ENCODE measurements around the gene FNDC10. TPM values are rescaled to one million over a fixed set of nuclear protein-coding genes. Genes with fewer than 3 reads are reported as not detected.

FNDC10 gene
- total and polyA plus RNA-seq, 2 experiments from 2014 or later, result 3.1 to 9.8 TPM

DNA sequence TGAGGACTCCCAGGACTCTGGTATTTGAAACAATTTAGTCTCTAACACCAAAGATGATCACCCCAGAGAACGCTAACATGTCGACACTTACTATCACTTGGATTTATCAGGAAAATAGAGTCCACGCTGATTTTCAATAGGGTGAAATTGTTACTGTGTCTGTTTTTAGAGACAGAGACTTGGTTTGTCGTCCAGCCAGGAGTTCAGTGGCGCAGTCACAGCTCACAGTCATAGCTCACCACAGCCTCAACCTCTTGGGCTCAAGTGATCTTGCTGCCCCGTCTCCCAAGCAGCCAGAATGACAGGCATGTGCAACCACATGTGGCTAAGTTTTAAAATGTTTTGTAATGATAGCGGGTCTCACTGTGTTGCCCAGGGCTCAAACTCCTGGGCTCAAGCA, 30.6 kb downstream of the FNDC10 start:
- Histone ChIP-seq H4K20me1 (ENCODE audit: insufficient read depth) (peaks cover 20% of the 10 kb centered on the region), H3F3A (ENCODE audit: insufficient read depth) (peaks cover 6% of the 10 kb centered on the region; the same call in 1 of the 2 replicates), H3K9ac (no peak overlapping the region), H3K4me2 (ENCODE audit: unreplicated experiment) (no peak overlapping the region), H2AFZ (no peak overlapping the region), H3K4me3 (no peak overlapping the region), H3K9me3 (ENCODE audit: low read depth) (no peaks in the 10 kb centered on the region), H3K27me3 (replicated peaks; ENCODE audit: insufficient read depth) (no peaks in the 10 kb centered on the region), H3K27ac (no peak overlapping the region), H3K9me2 (ENCODE audit: insufficient read depth) (no peaks in the 10 kb centered on the region), H3K4me1 (ENCODE audit: insufficient read depth) (peaks cover 20% of the 10 kb centered on the region), H3K79me2 (ENCODE audit: insufficient read depth) (peaks cover 100% of the 10 kb centered on the region), H3K36me3 (ENCODE audit: low read depth) (peaks cover 8% of the 10 kb centered on the region; the same call in 1 of the 2 replicates)
- in situ Hi-C loops (cut with MboI), result no loop called here
- 77 to 78% methylated on average over 7 of the region's 7 CpGs for WGBS, 2 experiments (ENCODE audit: low coverage in 1 of 2, low lambda C conversion rate in 2 of 2, missing lambda C conversion rate in 2 of 2)
- DNase-seq, result no peak
- TF ChIP-seq EZH2 (IDR thresholded peaks at IDR 0.05; ENCODE audit: insufficient read depth, poor library complexity, severe bottlenecking) (no peak), EZH2phosphoT487 (IDR thresholded peaks at IDR 0.05; ENCODE audit: insufficient read depth, low read depth) (no peak)

DNA sequence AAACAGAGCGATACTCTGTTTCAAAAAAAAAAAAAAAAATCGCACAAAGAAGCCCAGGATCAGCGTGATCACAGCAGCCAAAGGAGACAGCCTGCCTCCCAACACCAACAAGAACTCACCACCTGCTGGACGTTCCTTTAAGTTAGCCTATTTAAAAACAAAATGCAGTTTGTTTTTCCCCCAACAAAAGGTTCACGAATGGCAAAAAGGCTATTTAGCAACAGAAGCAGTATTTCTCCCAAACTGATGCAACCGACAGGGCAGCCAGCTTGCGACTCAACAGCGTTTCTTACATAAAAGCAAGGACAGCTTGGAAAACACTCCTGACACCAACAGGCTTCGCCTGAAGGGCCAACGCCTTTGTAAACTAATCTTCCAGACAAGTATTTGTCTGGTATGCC, 32.0 kb downstream of the FNDC10 start:
- 76 to 78% methylated on average over 10 of the region's 10 CpGs for WGBS, 2 experiments (ENCODE audit: low coverage in 1 of 2, low lambda C conversion rate in 2 of 2, missing lambda C conversion rate in 2 of 2)
- Histone ChIP-seq H3K36me3 (ENCODE audit: low read depth) (peaks cover 16% of the 10 kb centered on the region; the same call in 1 of the 2 replicates), H3K4me1 (ENCODE audit: insufficient read depth) (peaks cover 16% of the 10 kb centered on the region), H3K9ac (no peak overlapping the region), H2AFZ (no peak overlapping the region), H3F3A (ENCODE audit: insufficient read depth) (no peaks in the 10 kb centered on the region), H3K27ac (no peak overlapping the region), H3K27me3 (replicated peaks; ENCODE audit: insufficient read depth) (no peaks in the 10 kb centered on the region), H3K79me2 (ENCODE audit: insufficient read depth) (peaks cover 100% of the 10 kb centered on the region), H3K9me2 (ENCODE audit: insufficient read depth) (no peaks in the 10 kb centered on the region), H4K20me1 (ENCODE audit: insufficient read depth) (peaks cover 20% of the 10 kb centered on the region), H3K4me2 (ENCODE audit: unreplicated experiment) (no peak overlapping the region), H3K9me3 (ENCODE audit: low read depth) (no peaks in the 10 kb centered on the region), H3K4me3 (no peak overlapping the region)
- TF ChIP-seq EZH2 (IDR thresholded peaks at IDR 0.05; ENCODE audit: insufficient read depth, poor library complexity, severe bottlenecking), result no peak
- in situ Hi-C loops (cut with MboI), result no loop called here
- DNase-seq, result no peak

GRCh38 chr1:1567152-1567875, 32.6 kb downstream of the FNDC10 start:
- in situ Hi-C loops (cut with MboI), result no loop called here
- Histone ChIP-seq H2AFZ (no peak overlapping the region), H3K36me3 (ENCODE audit: low read depth) (peaks cover 12% of the 10 kb centered on the region; the same call in 1 of the 2 replicates), H3K27ac (no peak overlapping the region), H3K9ac (no peak overlapping the region), H4K20me1 (ENCODE audit: insufficient read depth) (peaks cover 20% of the 10 kb centered on the region), H3K79me2 (ENCODE audit: insufficient read depth) (peaks cover 100% of the 10 kb centered on the region), H3K4me2 (ENCODE audit: unreplicated experiment) (no peak overlapping the region), H3K9me2 (ENCODE audit: insufficient read depth) (no peaks in the 10 kb centered on the region), H3K4me3 (no peak overlapping the region), H3K27me3 (replicated peaks; ENCODE audit: insufficient read depth) (no peaks in the 10 kb centered on the region), H3K4me1 (ENCODE audit: insufficient read depth) (peaks cover 10% of the 10 kb centered on the region), H3K9me3 (ENCODE audit: low read depth) (no peaks in the 10 kb centered on the region), H3F3A (ENCODE audit: insufficient read depth) (no peaks in the 10 kb centered on the region)
- WGBS, 2 experiments (ENCODE audit: low coverage in 1 of 2, low lambda C conversion rate in 2 of 2, missing lambda C conversion rate in 2 of 2), result 89 to 91% methylated on average over 31 of the region's 31 CpGs
- TF ChIP-seq EZH2 (IDR thresholded peaks at IDR 0.05; ENCODE audit: insufficient read depth, poor library complexity, severe bottlenecking) (no peak), EZH2phosphoT487 (IDR thresholded peaks at IDR 0.05; ENCODE audit: insufficient read depth, low read depth) (no peak)
- no peak for DNase-seq

DNA sequence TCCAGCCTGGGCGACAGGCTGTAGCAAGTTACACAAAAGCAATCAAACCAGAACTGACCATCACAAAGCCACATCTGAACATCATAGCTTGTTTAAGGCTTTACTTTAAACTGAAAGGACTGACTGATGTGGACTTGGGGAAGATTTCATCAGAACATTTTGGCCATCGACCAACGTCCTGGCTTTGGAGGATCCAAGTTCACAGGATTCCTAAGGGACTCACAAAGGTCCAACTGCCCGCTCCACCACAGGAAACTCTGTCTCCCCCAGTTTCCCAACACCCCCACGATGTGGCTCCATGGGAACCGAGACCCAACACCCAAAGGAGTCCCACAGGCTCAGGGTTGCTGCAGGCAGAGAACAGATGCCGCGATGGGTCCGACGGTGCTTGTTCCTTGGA, 34.6 kb downstream of the FNDC10 start:
- peaks cover 15% of the 10 kb centered on the region for H4K20me1 ChIP-seq (ENCODE audit: insufficient read depth)

More for the DNA sequence above, 34.6 kb downstream of the FNDC10 start:
- Histone ChIP-seq H3K79me2 (ENCODE audit: insufficient read depth) (peaks cover 100% of the 10 kb centered on the region), H3K4me1 (ENCODE audit: insufficient read depth) (peaks cover 10% of the 10 kb centered on the region), H3K27ac (no peak overlapping the region), H3F3A (ENCODE audit: insufficient read depth) (no peaks in the 10 kb centered on the region), H3K9me2 (ENCODE audit: insufficient read depth) (no peaks in the 10 kb centered on the region), H2AFZ (no peak overlapping the region), H3K36me3 (ENCODE audit: low read depth) (peaks cover 14% of the 10 kb centered on the region), H3K27me3 (replicated peaks; ENCODE audit: insufficient read depth) (no peaks in the 10 kb centered on the region), H3K9me3 (ENCODE audit: low read depth) (no peaks in the 10 kb centered on the region), H3K4me3 (no peak overlapping the region), H3K4me2 (ENCODE audit: unreplicated experiment) (no peak overlapping the region), H3K9ac (no peak overlapping the region)
- WGBS, 2 experiments (ENCODE audit: low coverage in 1 of 2, low lambda C conversion rate in 2 of 2, missing lambda C conversion rate in 2 of 2), result 96% methylated on average over 9 to 10 of the region's 10 CpGs
- TF ChIP-seq EZH2phosphoT487 (IDR thresholded peaks at IDR 0.05; ENCODE audit: insufficient read depth, low read depth), result no peak
- TF ChIP-seq EZH2 (IDR thresholded peaks at IDR 0.05; ENCODE audit: insufficient read depth, poor library complexity, severe bottlenecking), result no peak
- DNase-seq, result no peak
- in situ Hi-C loops (cut with MboI), result no loop called here

Data from GM23248 (cell line).